HepG2 (cell line): ENCODE results near the gene FITM1. TPM values are rescaled to one million over a fixed set of nuclear protein-coding genes. Genes with fewer than 3 reads are reported as not detected.

Experiments
- AGO2 ChIP-seq: fragments of 200-400 bp; formaldehyde crosslinking; optimal IDR thresholded peaks from 2 replicates; pipeline ENCODE3; 2017; ENCODE audit warnings: mild to moderate bottlenecking, low read depth, low read length, moderate library complexity
- BCL3 ChIP-seq: sonication (generic); formaldehyde crosslinking; IDR thresholded peaks from 2 replicates; pipeline ENCODE4 v1.5.1; 2020; ENCODE audit warnings: mild to moderate bottlenecking, missing genetic modification reagents, moderate library complexity
- ETS1 ChIP-seq: sonication (generic); formaldehyde crosslinking; IDR thresholded peaks from 2 replicates; pipeline ENCODE4 v1.4.0; 2020; ENCODE audit warnings: missing genetic modification reagents
- GPN1 ChIP-seq: sonication (generic); formaldehyde crosslinking; IDR thresholded peaks from 2 replicates; pipeline ENCODE4 v1.5.1; 2020; ENCODE audit warnings: missing genetic modification reagents, borderline replicate concordance
- PCBP1 ChIP-seq: fragments of 200-400 bp; formaldehyde crosslinking; IDR thresholded peaks from 2 replicates; pipeline ENCODE4 v1.6.1; 2017; ENCODE audit warnings: mild to moderate bottlenecking, low read depth, low read length, borderline replicate concordance
- THAP7 ChIP-seq: sonication (generic); formaldehyde crosslinking; IDR thresholded peaks from 2 replicates; pipeline ENCODE4 v1.8.1; 2023; ENCODE audit warnings: mild to moderate bottlenecking, missing genetic modification reagents
- UBTF ChIP-seq: sonication (generic); formaldehyde crosslinking; IDR thresholded peaks from 2 replicates; pipeline ENCODE4 v1.4.0; 2020; ENCODE audit warnings: mild to moderate bottlenecking, missing genetic modification reagents
- ZNF570 ChIP-seq: sonication (generic); formaldehyde crosslinking; IDR thresholded peaks from 2 replicates; pipeline ENCODE4 v1.4.0; 2020; ENCODE audit warnings: mild to moderate bottlenecking, missing genetic modification reagents, borderline replicate concordance
- ZNF646 ChIP-seq: sonication (generic); formaldehyde crosslinking; IDR thresholded peaks from 2 replicates; pipeline ENCODE4 v1.9.0; 2021; ENCODE audit warnings: mild to moderate bottlenecking, missing genetic modification reagents
- ZNF704 ChIP-seq: sonication (generic); formaldehyde crosslinking; IDR thresholded peaks from 2 replicates; pipeline ENCODE4 v1.8.1; 2023; ENCODE audit warnings: mild to moderate bottlenecking, inconsistent platforms, moderate library complexity, missing genetic modification reagents, borderline replicate concordance
- ZNF781 ChIP-seq: sonication (generic); formaldehyde crosslinking; IDR thresholded peaks from 2 replicates; pipeline ENCODE4 v1.5.1; 2020; ENCODE audit warnings: borderline replicate concordance, mild to moderate bottlenecking, missing genetic modification reagents; ENCODE audit errors: not compliant biosample characterization
- polyA plus RNA-seq, 8 experiments: library from polyadenylated mRNA; depleted of rRNA in 3 of 8; stranded (reverse) in 7 of 8; unstranded in 1 of 8; fragments of >200 nt; fragmentation: Illumina TruSeq in 4 of 8; extraction: Trizol in 4 of 8; gene quantifications; 2 replicates each; pipeline versions ENCODE4 v1.2.1 to v1.2.3, GENCODE V29; 2011 to 2016; ENCODE audit warnings: low read depth in 4 of 8, missing spikeins in 1 of 8, mixed read lengths in 1 of 8; ENCODE audit not compliant: insufficient read depth in 1 of 8
- total RNA-seq, 5 experiments: library from RNA; depleted of rRNA; stranded (reverse); fragments of >200 nt; fragmentation: Illumina TruSeq; extraction: Trizol; gene quantifications; 2 replicates each; pipeline ENCODE4 v1.2.3, GENCODE V29; 2016; ENCODE audit warnings: low read depth in 1 of 5

The FITM1 gene
- total and polyA plus RNA-seq, 2 of the 13 experiments (the other 11 are each of a cell fraction or from before 2014, with no cell fraction given): 2.7 to 5.8 TPM

GRCh38 chr14:24098229-24098926 lies 32.1 kb upstream of the FITM1 start (continued):
- no peak for TF ChIP-seq ZNF781 (CRISPR knock-in tag)
- TF ChIP-seq PCBP1: no peak
- 0 out of 2 replicates have a peak, but pooled peaks have one; percentile 80 for TF ChIP-seq THAP7
- 0 out of 2 replicates have a peak, but pooled peaks have one; percentile 43 for TF ChIP-seq ETS1
- 0 out of 2 replicates have a peak, but pooled peaks have one; percentile 28 for TF ChIP-seq BCL3 (CRISPR knock-in tag)
- no peak for TF ChIP-seq ZNF646 (CRISPR knock-in tag)
- TF ChIP-seq UBTF (CRISPR knock-in tag): peak; percentile 39; the same call in 1 of the 2 replicates
- peak; percentile 86 for TF ChIP-seq AGO2
- TF ChIP-seq ZNF704: 0 out of 2 replicates have a peak, but pooled peaks have one; percentile 28
- TF ChIP-seq ZNF570 (CRISPR knock-in tag): no peak
- no peak for TF ChIP-seq GPN1 (CRISPR knock-in tag)
